Posterior vena cava (tissue), 2 donors: ENCODE measurements around the gene IFT74. TPM values are rescaled to one million over a fixed set of nuclear protein-coding genes. Genes with fewer than 3 reads are reported as not detected.
"Not testable (repeated sequence)": the region's sequence is repeated elsewhere in the genome, so short reads cannot be mapped to it uniquely, and the experiment has no call there.

Source experiments
- DNase-seq: peaks from one replicate; pipeline ENCODE4 v3.0.0-alpha.2; 2020; ENCODE audit warnings: low spot score
- intact Hi-C, 2 donors: fragments of 100-400 bp; cut with DNase I; formaldehyde crosslinking; loops; one replicate each; pipeline versions ENCODE4 v1.14.1 to v1.14.2; 2022 to 2023
- total RNA-seq, 2 donors: library from RNA; stranded (reverse); fragmentation: NEBNext Ultra II Directional; extraction: Animal tissue kit (Norgen Biotek cat#: 25700); gene quantifications; one replicate each; pipeline ENCODE4 v1.2.1, GENCODE V29; 2021
- donor health status: DM: yes; HTN: yes; CAD: no.
- donor health status: DM: yes; HTN: yes; CAD: no.

IFT74 gene
- total RNA-seq, 2 donors from 2014 or later, result 11.0 to 12.4 TPM

GRCh38 chr9:27054125-27054524 lies 97.9 kb downstream of the IFT74 start:
- intact Hi-C loops, result no loop called here

GRCh38 chr9:27054841-27055240 lies 98.6 kb downstream of the IFT74 start:
- no peak for DNase-seq
- intact Hi-C loops, result no loop called here

More at GRCh38 chr9:27054125-27054524, 97.9 kb downstream of the IFT74 start:
- no peak for DNase-seq

- DNase-seq, result no peak
- intact Hi-C loops, result no loop called here
Measured at GRCh38 chr9:27059412-27059811, 103.2 kb downstream of the IFT74 start.

- intact Hi-C loops, result no loop called here
Measured at GRCh38 chr9:27059907-27060306, 103.7 kb downstream of the IFT74 start.

GRCh38 chr9:27065288-27065687 lies 109.1 kb downstream of the IFT74 start:
- intact Hi-C loops, result no loop called here
- no peak for DNase-seq

More at GRCh38 chr9:27059907-27060306, 103.7 kb downstream of the IFT74 start:
- no peak for DNase-seq

GRCh38 chr9:27073841-27074728 lies 117.9 kb downstream of the IFT74 start:
- intact Hi-C loops, result loop anchor here in 1 of 2 donors (5.0 kb wide), 1 partner anchor 518 kb away; no protein-coding TSS in a partner anchor

GRCh38 chr9:27078685-27079084 lies 122.5 kb downstream of the IFT74 start:
- intact Hi-C loops, result no loop called here
- no peak for DNase-seq

More at GRCh38 chr9:27073841-27074728, 117.9 kb downstream of the IFT74 start:
- DNase-seq, result no peak

- no peak for DNase-seq
- intact Hi-C loops, result no loop called here
Measured at GRCh38 chr9:27085456-27085855, 129.2 kb downstream of the IFT74 start.

- intact Hi-C loops, result no loop called here
- DNase-seq, result no peak
Measured at GRCh38 chr9:27086818-27087680, 130.8 kb downstream of the IFT74 start.

- no peak for DNase-seq
- intact Hi-C loops, result no loop called here
Measured at GRCh38 chr9:27088981-27089380, 132.8 kb downstream of the IFT74 start.

- DNase-seq, result no peak
Measured at GRCh38 chr9:27089706-27090105, 133.5 kb downstream of the IFT74 start.

GRCh38 chr9:27090231-27090630 lies 134.0 kb downstream of the IFT74 start:
- DNase-seq, result no peak

More at GRCh38 chr9:27089706-27090105, 133.5 kb downstream of the IFT74 start:
- intact Hi-C loops, result loop anchor here in 1 of 2 donors (5.0 kb wide), 1 partner anchor 492 kb away; no protein-coding TSS in a partner anchor

GRCh38 chr9:27090711-27091110 lies 134.5 kb downstream of the IFT74 start:
- intact Hi-C loops, result loop anchor here in 1 of 2 donors (5.0 kb wide), 1 partner anchor 493 kb away; no protein-coding TSS in a partner anchor
- DNase-seq, result no peak

More at GRCh38 chr9:27090231-27090630, 134.0 kb downstream of the IFT74 start:
- intact Hi-C loops, result loop anchor here in 1 of 2 donors (5.0 kb wide), 1 partner anchor 493 kb away; no protein-coding TSS in a partner anchor

GRCh38 chr9:27092496-27092895 lies 136.3 kb downstream of the IFT74 start:
- not testable (repeated sequence) for DNase-seq
- intact Hi-C loops, result loop anchor here in 1 of 2 donors (5.0 kb wide), 1 partner anchor 495 kb away; no protein-coding TSS in a partner anchor

GRCh38 chr9:27093384-27094067 lies 137.3 kb downstream of the IFT74 start:
- intact Hi-C loops, result loop anchor here in 1 of 2 donors (5.0 kb wide), 1 partner anchor 496 kb away; no protein-coding TSS in a partner anchor

GRCh38 chr9:27094640-27095298 lies 138.6 kb downstream of the IFT74 start:
- no peak for DNase-seq
- intact Hi-C loops, result loop anchor here in 1 of 2 donors (5.0 kb wide), 1 partner anchor 497 kb away; no protein-coding TSS in a partner anchor

More at GRCh38 chr9:27093384-27094067, 137.3 kb downstream of the IFT74 start:
- DNase-seq, result not testable (repeated sequence)

GRCh38 chr9:27107241-27107640 lies 151.0 kb downstream of the IFT74 start:
- no peak for DNase-seq
- intact Hi-C loops, result no loop called here

- intact Hi-C loops, result no loop called here
Measured at GRCh38 chr9:27108981-27109541, 152.8 kb downstream of the IFT74 start, which contains the start of gene TEK. TEK (plus strand) TSS chr9:27109225; CDS start chr9:27109591, 366 bp downstream.

More at GRCh38 chr9:27108981-27109541, 152.8 kb downstream of the IFT74 start, which contains the start of gene TEK:
- no peak for DNase-seq
